ENCODE data around the gene GKN2. TPM values are rescaled to one million over a fixed set of nuclear protein-coding genes. Genes with fewer than 3 reads are reported as not detected.

GKN2 gene
- total RNA-seq, 1 donor from 2014 or later: not detected

DNA sequence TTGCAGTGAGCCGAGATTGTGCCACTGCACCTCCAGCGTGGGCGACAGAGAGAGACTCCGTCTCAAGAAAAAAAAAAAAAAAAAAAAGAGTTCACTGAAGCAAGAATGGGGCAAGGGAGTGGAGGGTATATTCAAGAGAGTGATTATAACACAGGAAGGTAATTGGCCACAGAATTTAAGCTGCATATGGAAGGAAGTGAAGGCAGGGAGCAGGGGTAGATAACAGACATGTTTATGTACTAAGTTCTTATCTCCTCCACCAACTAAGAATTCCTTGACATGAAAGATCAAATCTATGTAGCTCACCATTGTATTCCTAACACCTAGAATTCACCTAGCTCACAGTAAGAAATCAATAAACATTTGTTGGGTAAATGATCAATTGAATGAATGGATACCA is 37.3 kb downstream of the GKN2 start:
- Mint-ChIP-seq H3K4me3 (no peak overlapping the region), H3K27ac (no peak overlapping the region), H3K9me3 (no peaks in the 10 kb centered on the region), H3K4me1 (no peaks in the 10 kb centered on the region), H3K27me3 (ENCODE audit: low read depth) (no peaks in the 10 kb centered on the region), H3K36me3 (no peaks in the 10 kb centered on the region)
- TF ChIP-seq, protein P1, sequence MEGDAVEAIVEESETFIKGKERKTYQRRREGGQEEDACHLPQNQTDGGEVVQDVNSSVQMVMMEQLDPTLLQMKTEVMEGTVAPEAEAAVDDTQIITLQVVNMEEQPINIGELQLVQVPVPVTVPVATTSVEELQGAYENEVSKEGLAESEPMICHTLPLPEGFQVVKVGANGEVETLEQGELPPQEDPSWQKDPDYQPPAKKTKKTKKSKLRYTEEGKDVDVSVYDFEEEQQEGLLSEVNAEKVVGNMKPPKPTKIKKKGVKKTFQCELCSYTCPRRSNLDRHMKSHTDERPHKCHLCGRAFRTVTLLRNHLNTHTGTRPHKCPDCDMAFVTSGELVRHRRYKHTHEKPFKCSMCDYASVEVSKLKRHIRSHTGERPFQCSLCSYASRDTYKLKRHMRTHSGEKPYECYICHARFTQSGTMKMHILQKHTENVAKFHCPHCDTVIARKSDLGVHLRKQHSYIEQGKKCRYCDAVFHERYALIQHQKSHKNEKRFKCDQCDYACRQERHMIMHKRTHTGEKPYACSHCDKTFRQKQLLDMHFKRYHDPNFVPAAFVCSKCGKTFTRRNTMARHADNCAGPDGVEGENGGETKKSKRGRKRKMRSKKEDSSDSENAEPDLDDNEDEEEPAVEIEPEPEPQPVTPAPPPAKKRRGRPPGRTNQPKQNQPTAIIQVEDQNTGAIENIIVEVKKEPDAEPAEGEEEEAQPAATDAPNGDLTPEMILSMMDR (IDR thresholded peaks at IDR 0.05; ENCODE audit: unreplicated experiment): no peak
- no peak for DNase-seq (ENCODE audit: low spot score in 2 of 2, unreplicated experiment in 2 of 2)

DNA sequence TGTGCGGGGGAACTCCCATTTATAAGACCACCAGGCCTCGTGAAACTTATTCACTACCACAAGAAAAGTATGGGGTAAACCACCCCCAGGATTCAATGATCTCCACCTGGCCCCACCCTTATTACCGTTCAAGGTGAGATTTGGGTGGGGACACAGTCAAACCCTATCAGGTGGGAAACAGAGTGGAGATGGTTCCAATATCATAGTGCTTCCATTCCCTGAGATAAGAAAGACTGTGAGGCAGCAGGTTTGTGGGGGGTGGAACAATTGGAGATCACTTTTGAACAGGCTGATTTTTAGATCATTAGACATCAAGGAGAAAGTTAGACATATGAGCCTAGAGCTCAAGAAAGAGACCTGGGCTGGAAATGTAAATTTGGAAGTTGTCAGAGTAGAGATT is 39.3 kb downstream of the GKN2 start:
- H3K4me3 Mint-ChIP-seq: no peak overlapping the region
- TF ChIP-seq, protein P1 (IDR thresholded peaks at IDR 0.05; ENCODE audit: unreplicated experiment): no peak
- no peak for DNase-seq (ENCODE audit: low spot score in 2 of 2, unreplicated experiment in 2 of 2)
- H3K9me3 Mint-ChIP-seq: no peaks in the 10 kb centered on the region
- no peak overlapping the region for H3K27ac Mint-ChIP-seq
- no peaks in the 10 kb centered on the region for H3K36me3 Mint-ChIP-seq
- H3K4me1 Mint-ChIP-seq: no peaks in the 10 kb centered on the region
- H3K27me3 Mint-ChIP-seq (ENCODE audit: low read depth): no peaks in the 10 kb centered on the region

DNA sequence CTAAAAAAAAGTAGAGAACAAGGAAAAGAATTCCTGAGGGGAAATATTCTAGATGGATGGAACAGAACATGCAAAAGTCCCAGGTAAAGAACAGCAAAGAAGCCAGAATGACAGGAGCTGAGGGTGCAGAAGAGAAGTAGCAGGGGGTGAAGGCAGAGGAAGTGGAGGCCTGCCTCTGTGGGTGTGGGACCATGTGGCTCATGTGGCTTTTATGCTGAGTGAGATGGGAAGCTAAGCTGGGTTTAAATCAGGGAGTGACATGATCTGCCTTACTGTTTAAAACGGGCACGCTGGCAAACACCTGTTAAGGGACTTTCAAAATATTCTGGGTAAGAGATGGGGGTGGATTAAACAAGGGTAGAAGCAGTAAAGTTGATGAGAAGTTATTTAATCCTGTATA is 40.0 kb downstream of the GKN2 start:
- Mint-ChIP-seq H3K9me3 (no peaks in the 10 kb centered on the region), H3K36me3 (no peaks in the 10 kb centered on the region), H3K4me1 (no peaks in the 10 kb centered on the region), H3K27me3 (ENCODE audit: low read depth) (no peaks in the 10 kb centered on the region), H3K4me3 (no peak overlapping the region), H3K27ac (no peak overlapping the region)
- no peak for DNase-seq (ENCODE audit: low spot score in 2 of 2, unreplicated experiment in 2 of 2)
- TF ChIP-seq, protein P1 (IDR thresholded peaks at IDR 0.05; ENCODE audit: unreplicated experiment): no peak

DNA sequence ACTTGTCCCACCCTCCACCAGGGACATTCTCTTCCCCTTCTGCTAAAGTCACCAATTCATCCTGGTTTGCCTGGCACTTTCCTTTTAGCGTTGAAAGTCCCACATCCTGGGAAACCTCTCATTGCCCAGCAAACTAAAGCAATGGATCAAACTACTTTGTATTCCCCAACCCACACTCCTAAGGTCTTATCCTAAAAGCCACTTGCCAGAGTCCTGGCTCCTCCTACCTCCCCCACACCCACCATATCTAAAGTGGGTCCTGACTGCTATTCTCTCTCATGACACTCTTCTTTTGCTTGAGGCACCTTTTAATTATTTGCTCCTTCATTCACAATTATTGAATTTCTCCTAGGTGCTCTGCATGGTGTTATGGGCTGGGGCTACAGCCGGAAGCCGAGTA is 40.6 kb downstream of the GKN2 start:
- TF ChIP-seq, protein P1 (IDR thresholded peaks at IDR 0.05; ENCODE audit: unreplicated experiment): no peak
- H3K9me3 Mint-ChIP-seq: no peaks in the 10 kb centered on the region
- no peaks in the 10 kb centered on the region for H3K36me3 Mint-ChIP-seq

DNA sequence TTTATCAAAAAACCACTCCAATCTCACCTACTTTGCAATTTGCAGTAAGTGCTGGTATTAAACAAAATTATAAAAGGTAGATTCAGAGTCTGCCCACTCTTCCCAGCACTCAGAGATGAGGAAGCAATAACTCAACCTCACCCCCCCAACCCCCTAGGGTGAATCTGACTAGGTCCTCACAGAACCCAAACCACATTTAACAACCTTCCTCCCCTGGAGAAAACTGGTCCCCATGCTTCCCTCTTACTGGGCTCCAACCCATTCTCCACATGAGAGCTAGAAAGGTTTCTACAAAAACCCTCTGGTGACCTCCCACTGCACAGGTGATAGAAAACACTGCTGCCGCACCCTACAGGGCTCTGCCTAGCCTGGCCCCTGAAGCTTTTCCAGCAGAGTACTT is 41.0 kb downstream of the GKN2 start:
- no peaks in the 10 kb centered on the region for H3K36me3 Mint-ChIP-seq
- no peak for DNase-seq (ENCODE audit: low spot score in 2 of 2, unreplicated experiment in 2 of 2)
- no peaks in the 10 kb centered on the region for H3K27me3 Mint-ChIP-seq (ENCODE audit: low read depth)
- no peak overlapping the region for H3K27ac Mint-ChIP-seq
- H3K4me1 Mint-ChIP-seq: no peaks in the 10 kb centered on the region
- no peak overlapping the region for H3K4me3 Mint-ChIP-seq
- TF ChIP-seq, protein P1 (IDR thresholded peaks at IDR 0.05; ENCODE audit: unreplicated experiment): no peak
- no peaks in the 10 kb centered on the region for H3K9me3 Mint-ChIP-seq

More for the DNA sequence above, 40.6 kb downstream of the GKN2 start:
- Mint-ChIP-seq H3K27me3 (ENCODE audit: low read depth) (no peaks in the 10 kb centered on the region), H3K4me3 (no peak overlapping the region), H3K27ac (no peak overlapping the region), H3K4me1 (no peaks in the 10 kb centered on the region)
- no peak for DNase-seq (ENCODE audit: low spot score in 2 of 2, unreplicated experiment in 2 of 2)

DNA sequence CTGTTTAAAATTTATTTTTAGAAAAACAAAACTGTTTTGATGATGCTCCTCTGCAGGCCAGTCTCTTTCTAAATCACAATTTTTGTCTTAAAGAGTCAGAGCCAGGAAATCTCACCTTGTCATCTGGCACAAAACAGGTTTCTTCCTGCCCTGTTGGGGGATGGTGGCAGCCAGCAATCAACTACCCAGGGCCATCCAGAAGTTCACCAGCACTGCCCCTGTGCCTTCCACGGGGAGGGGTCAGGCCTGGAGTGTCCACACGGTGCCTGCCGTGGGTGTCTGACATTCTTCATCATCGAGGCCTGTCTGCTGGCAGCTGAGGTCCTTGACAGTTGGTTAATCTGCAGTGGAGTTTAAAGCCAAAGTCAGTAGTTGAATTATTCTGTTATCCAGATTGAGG is 41.4 kb downstream of the GKN2 start:
- TF ChIP-seq, protein P1 (IDR thresholded peaks at IDR 0.05; ENCODE audit: unreplicated experiment): no peak
- no peaks in the 10 kb centered on the region for H3K4me1 Mint-ChIP-seq
- H3K9me3 Mint-ChIP-seq: no peaks in the 10 kb centered on the region
- no peaks in the 10 kb centered on the region for H3K36me3 Mint-ChIP-seq
- H3K27ac Mint-ChIP-seq: no peak overlapping the region
- H3K27me3 Mint-ChIP-seq (ENCODE audit: low read depth): no peaks in the 10 kb centered on the region
- no peak overlapping the region for H3K4me3 Mint-ChIP-seq
- DNase-seq (ENCODE audit: low spot score in 2 of 2, unreplicated experiment in 2 of 2): no peak

Measured in mesothelial cell of epicardium (in vitro differentiated cells).